Astrocyte (in vitro differentiated cells and primary cell): ENCODE measurements around the gene NXF1. TPM values are rescaled to one million over a fixed set of nuclear protein-coding genes. Genes with fewer than 3 reads are reported as not detected.

ENCODE experiments used
- DNase-seq: peaks from one replicate; pipeline ENCODE4 v3.0.0-alpha.2; 2010; ENCODE audit warnings: low read depth
- FAIRE-seq: peaks from 2 replicates; lab custom pipeline; 2011; peaks lifted over from hg19 to GRCh38; lab: Jason Lieb, UNC
- H2AFZ ChIP-seq: 2 replicates; pipeline ENCODE4 v1.6.0; 2012; ENCODE audit warnings: low read depth, low read length, inconsistent platforms
- H3K27ac ChIP-seq: 2 replicates; pipeline ENCODE4 v1.5.1; 2011; ENCODE audit warnings: low read depth, low read length, inconsistent platforms
- H3K27me3 ChIP-seq: 2 replicates; pipeline ENCODE4 v1.6.0; 2011; ENCODE audit warnings: low read length, inconsistent platforms; ENCODE audit not compliant: insufficient read depth
- H3K36me3 ChIP-seq: 2 replicates; pipeline ENCODE4 v1.5.1; 2011; ENCODE audit warnings: low read length, inconsistent platforms; ENCODE audit not compliant: insufficient read depth
- H3K4me1 ChIP-seq: 2 replicates; pipeline ENCODE4 v1.5.1; 2011; ENCODE audit warnings: low read length, inconsistent platforms; ENCODE audit not compliant: insufficient read depth
- H3K4me2 ChIP-seq: 2 replicates; pipeline ENCODE4 v1.6.0; 2012; ENCODE audit warnings: low read length, inconsistent platforms
- H3K4me3 ChIP-seq: 2 replicates; pipeline ENCODE4 v1.5.1; 2011; ENCODE audit warnings: low read depth, mild to moderate bottlenecking, low read length, inconsistent platforms; ENCODE audit not compliant: insufficient read depth
- H3K79me2 ChIP-seq: 2 replicates; pipeline ENCODE4 v1.6.0; 2012; ENCODE audit warnings: mild to moderate bottlenecking, low read length, inconsistent platforms; ENCODE audit not compliant: insufficient read depth
- H3K9ac ChIP-seq: 2 replicates; pipeline ENCODE4 v1.6.0; 2012; ENCODE audit warnings: mild to moderate bottlenecking, low read length, inconsistent platforms
- H3K9me3 ChIP-seq: 2 replicates; pipeline ENCODE4 v1.5.1; 2012; ENCODE audit warnings: low read depth, mild to moderate bottlenecking, low read length, inconsistent platforms; ENCODE audit not compliant: insufficient read depth
- H4K20me1 ChIP-seq: 2 replicates; pipeline ENCODE4 v1.6.0; 2012; ENCODE audit warnings: low read length, inconsistent platforms; ENCODE audit not compliant: insufficient read depth
- H3K27ac Mint-ChIP-seq: one replicate; pipeline ENCODE4 v1.8.0; 2021; ENCODE audit warnings: mild to moderate bottlenecking, mixed read lengths; ENCODE audit not compliant: unreplicated experiment
- H3K27me3 Mint-ChIP-seq: one replicate; pipeline ENCODE4 v1.8.0; 2021; ENCODE audit warnings: low read depth, mixed read lengths; ENCODE audit not compliant: unreplicated experiment
- H3K36me3 Mint-ChIP-seq: one replicate; pipeline ENCODE4 v1.8.0; 2021; ENCODE audit warnings: low read depth, mixed read lengths; ENCODE audit not compliant: unreplicated experiment
- H3K4me1 Mint-ChIP-seq: one replicate; pipeline ENCODE4 v1.8.0; 2021; ENCODE audit warnings: low read depth, mixed read lengths; ENCODE audit not compliant: unreplicated experiment
- H3K4me3 Mint-ChIP-seq: one replicate; pipeline ENCODE4 v1.8.0; 2021; ENCODE audit warnings: mild to moderate bottlenecking, moderate library complexity, mixed read lengths; ENCODE audit not compliant: unreplicated experiment
- H3K9me3 Mint-ChIP-seq: one replicate; pipeline ENCODE4 v1.8.0; 2021; ENCODE audit warnings: mild to moderate bottlenecking, mixed read lengths; ENCODE audit not compliant: unreplicated experiment
- CTCF ChIP-seq: IDR thresholded peaks from 2 replicates; pipeline ENCODE4 v1.5.1; 2011; ENCODE audit warnings: low read depth, mild to moderate bottlenecking, inconsistent platforms, low read length, moderate library complexity; ENCODE audit not compliant: insufficient read depth
- EZH2 ChIP-seq: IDR thresholded peaks from 2 replicates; pipeline ENCODE4 v1.6.1; 2012; ENCODE audit warnings: mild to moderate bottlenecking, low read length, inconsistent platforms; ENCODE audit not compliant: insufficient read depth
- total RNA-seq: library from RNA; stranded (reverse); gene quantifications from 2 replicates; pipeline ENCODE4 v1.2.1, GENCODE V29; 2021

Gene NXF1
- total RNA-seq, 1 donor from 2014 or later, result 55.9 TPM

- Histone ChIP-seq H3K9ac (no peak overlapping the region), H4K20me1 (peaks cover 48% of the 10 kb centered on the region), H3K9me3 (no peaks in the 10 kb centered on the region), H3K27me3 (no peaks in the 10 kb centered on the region), H3K4me1 (peaks cover 12% of the 10 kb centered on the region), H3K79me2 (peaks cover 30% of the 10 kb centered on the region), H3K36me3 (peaks cover 55% of the 10 kb centered on the region), H3K27ac (no peak overlapping the region), H3K4me3 (no peak overlapping the region), H2AFZ (no peak overlapping the region), H3K4me2 (no peak overlapping the region)
- H3K4me1 Mint-ChIP-seq, result peaks cover 12% of the 10 kb centered on the region
- TF ChIP-seq EZH2 (no peak), CTCF (no peak)
- FAIRE-seq (no peak), DNase-seq (no peak)
- H3K27ac Mint-ChIP-seq, result peak overlapping the region; percentile 9
- no peak overlapping the region for H3K4me3 Mint-ChIP-seq
- peaks cover 28% of the 10 kb centered on the region for H3K36me3 Mint-ChIP-seq
- no peaks in the 10 kb centered on the region for H3K9me3 Mint-ChIP-seq
- H3K27me3 Mint-ChIP-seq, result no peaks in the 10 kb centered on the region
These were observed 11.0 kb downstream of the NXF1 start for GRCh38 chr11:62794201-62794775.

- H3K9me3 ChIP-seq, result no peaks in the 10 kb centered on the region
- peaks cover 23% of the 10 kb centered on the region for H3K4me1 ChIP-seq
- H3K27me3 Mint-ChIP-seq, result no peaks in the 10 kb centered on the region
- peaks cover 49% of the 10 kb centered on the region for H3K79me2 ChIP-seq
- H4K20me1 ChIP-seq, result peaks cover 49% of the 10 kb centered on the region
- FAIRE-seq (no peak), DNase-seq (no peak)
- H3K36me3 Mint-ChIP-seq, result peaks cover 25% of the 10 kb centered on the region
- peak overlapping the region; percentile 98 for H3K4me2 ChIP-seq
- peak overlapping the region; percentile 89 for H3K4me3 Mint-ChIP-seq
- no peak overlapping the region for H2AFZ ChIP-seq
- peaks cover 40% of the 10 kb centered on the region for H3K36me3 ChIP-seq
- no peak for TF ChIP-seq CTCF
- TF ChIP-seq EZH2, result no peak
- peak overlapping the region; percentile 13 for H3K27ac ChIP-seq
- peak overlapping the region; percentile 87 for H3K9ac ChIP-seq
- peak overlapping the region; percentile 86 for H3K27ac Mint-ChIP-seq
- H3K4me1 Mint-ChIP-seq, result peaks cover 19% of the 10 kb centered on the region
- peak overlapping the region; percentile 92 for H3K4me3 ChIP-seq
- H3K27me3 ChIP-seq, result no peaks in the 10 kb centered on the region
- no peaks in the 10 kb centered on the region for H3K9me3 Mint-ChIP-seq
These were observed 13.1 kb downstream of the NXF1 start for GRCh38 chr11:62792202-62792575.

- Histone ChIP-seq H3K9me3 (no peaks in the 10 kb centered on the region), H3K4me3 (peak within 1 kb of the TSS; percentile 92), H3K27ac (peak within 1 kb of the TSS; percentile 71), H3K4me1 (peaks cover 23% of the 10 kb centered on the region), H2AFZ (peak within 1 kb of the TSS; percentile 71), H3K27me3 (no peaks in the 10 kb centered on the region), H3K36me3 (peaks cover 38% of the 10 kb centered on the region), H3K79me2 (peaks cover 49% of the 10 kb centered on the region), H3K9ac (peak within 1 kb of the TSS; percentile 87), H4K20me1 (peaks cover 49% of the 10 kb centered on the region), H3K4me2 (peak within 1 kb of the TSS; percentile 98)
- H3K27me3 Mint-ChIP-seq, result no peaks in the 10 kb centered on the region
- H3K36me3 Mint-ChIP-seq, result peaks cover 25% of the 10 kb centered on the region
- H3K4me1 Mint-ChIP-seq, result peaks cover 19% of the 10 kb centered on the region
- H3K4me3 Mint-ChIP-seq, result peak within 1 kb of the TSS; percentile 89
- FAIRE-seq (no peak), DNase-seq (peak; percentile 49)
- TF ChIP-seq EZH2, result no peak
- H3K27ac Mint-ChIP-seq, result peak within 1 kb of the TSS; percentile 86
- no peaks in the 10 kb centered on the region for H3K9me3 Mint-ChIP-seq
These were observed 13.6 kb downstream of the NXF1 start, which contains the start of gene TMEM223 for GRCh38 chr11:62791501-62792201. TSS of gene TMEM223 (minus strand) at chr11:62792006. CDS start at chr11:62791994, 12 bp downstream.
